ENCODE results near the gene PROCR. TPM values are rescaled to one million over a fixed set of nuclear protein-coding genes. Genes with fewer than 3 reads are reported as not detected.

The PROCR gene
- total and polyA plus RNA-seq, 9 of the 15 experiments (the other 6 are each of a cell fraction or from before 2014, with no cell fraction given): 1.6 to 7.1 (median 4.0) TPM

- TF ChIP-seq PATZ1 (CRISPR knock-in tag; IDR thresholded peaks at IDR 0.05; ENCODE audit: borderline replicate concordance): no peak
- no peak for TF ChIP-seq FOXJ3 (CRISPR knock-in tag; IDR thresholded peaks at IDR 0.05)
- TF ChIP-seq ZNF354B (CRISPR knock-in tag; IDR thresholded peaks at IDR 0.05): no peak
- TF ChIP-seq NFRKB (IDR thresholded peaks at IDR 0.05; ENCODE audit: low read depth): no peak
- no peak for TF ChIP-seq ESRRB (CRISPR knock-in tag; IDR thresholded peaks at IDR 0.05; ENCODE audit: borderline replicate concordance)
- TF ChIP-seq ELK1 (CRISPR knock-in tag; IDR thresholded peaks at IDR 0.05): no peak
- no peak for TF ChIP-seq ETS1 (conservative IDR thresholded peaks at IDR 0.05; ENCODE audit: control insufficient read depth, low read depth, low read length)
- TF ChIP-seq ZNF707 (CRISPR knock-in tag; conservative IDR thresholded peaks at IDR 0.05): no peak
- TF ChIP-seq FUS (optimal IDR thresholded peaks at IDR 0.05; ENCODE audit: low read depth, low read length): no peak
- TF ChIP-seq ZKSCAN3 (CRISPR knock-in tag; IDR thresholded peaks at IDR 0.05): no peak
- TF ChIP-seq AFF1 (IDR thresholded peaks at IDR 0.05; ENCODE audit: low read depth in 1 of 2, partially characterized antibody in 2 of 2): no peak
- TF ChIP-seq OTX1 (CRISPR knock-in tag; IDR thresholded peaks at IDR 0.05): no peak
- peak; percentile 63 for TF ChIP-seq TEAD4 (IDR thresholded peaks at IDR 0.05; ENCODE audit: low read length)
- no peak for TF ChIP-seq TEAD4 (CRISPR knock-in tag; IDR thresholded peaks at IDR 0.05; ENCODE audit: borderline replicate concordance)
- no peak for TF ChIP-seq GABPA (tag; conservative IDR thresholded peaks at IDR 0.05; ENCODE audit: low read depth)
- no peak for TF ChIP-seq FOXP4 (CRISPR knock-in tag; IDR thresholded peaks at IDR 0.05; ENCODE audit: borderline replicate concordance)
- TF ChIP-seq ATF1 (CRISPR knock-in tag; IDR thresholded peaks at IDR 0.05): no peak
- 0 out of 2 replicates have a peak, but pooled peaks have one; percentile 20 for TF ChIP-seq ATF1 (tag; IDR thresholded peaks at IDR 0.05)
Observed at GRCh38 chr20:35207950-35208611, 36.2 kb downstream of the PROCR start (continued).
